ENCODE results near the gene CZIB. TPM values are rescaled to one million over a fixed set of nuclear protein-coding genes. Genes with fewer than 3 reads are reported as not detected.

CZIB gene
- total and polyA plus RNA-seq, 2 of the 13 experiments (the other 11 are each of a cell fraction or from before 2014, with no cell fraction given): 49.2 to 67.0 TPM

GRCh38 chr1:53182111-53182593 lies 38.3 kb downstream of the CZIB start:
- FAIRE-seq: peak; percentile 90
- intact Hi-C loops (cut with micrococcal nuclease; ENCODE audit: unreplicated experiment): loop anchor here (2.0 to 10.0 kb wide), 7 partner anchors 43 to 480 kb away; partner anchors contain the start of gene ECHDC2
- H3K36me3 ChIP-seq (replicated peaks in 1 of 2; ENCODE audit: control insufficient read depth in 1 of 2, insufficient read depth in 2 of 2, low read length in 2 of 2): no peaks in the 10 kb centered on the region
- peak; percentile 78 for DNase-seq (ENCODE audit: low spot score)
- peaks cover 86% of the 10 kb centered on the region for H3K4me1 ChIP-seq (ENCODE audit: insufficient read depth, low read length)
- in situ Hi-C loops (cut with HindIII; ENCODE audit: extremely low pct_ligation_motif_present, low pct_unique_long_range_greater_than_20kb): loop anchor here (5.0 to 10.0 kb wide), 3 partner anchors 55 to 477 kb away; partner anchors contain the start of gene ECHDC2
- H3K9me3 ChIP-seq (ENCODE audit: low read length): no peaks in the 10 kb centered on the region
- no peaks in the 10 kb centered on the region for H3K79me2 ChIP-seq (ENCODE audit: insufficient read depth, low read length)
- peak overlapping the region; percentile 90 for H3K27ac ChIP-seq (ENCODE audit: extremely low read length, insufficient read depth, low read length)
- H4K20me1 ChIP-seq (ENCODE audit: insufficient read depth, low read length): no peaks in the 10 kb centered on the region
- ChIA-PET CTCF (ENCODE audit: low intra/inter-chr PET ratio, low total read pairs) (no interaction called here), POLR2A (interaction anchor here (1.0 to 4.9 kb wide), 12 partner anchors 14 to 92 kb away, joined by 3 to 37 read pairs (median 7); partner anchors contain the start of genes CPT2 and MAGOH)
- 0 out of 5 replicates have a peak, but pooled peaks cover 0 to 4% of the 10 kb centered on the region in 2 experiments for H3K27me3 ChIP-seq (ENCODE audit: control insufficient read depth in 1 of 2, insufficient read depth in 2 of 2, low read length in 2 of 2)
- no peak overlapping the region for H2AFZ ChIP-seq (ENCODE audit: low read length)
- ATAC-seq: peak; percentile 45
- peak overlapping the region; percentile 98 for H3K4me2 ChIP-seq (ENCODE audit: low read depth, low read length)
- 3% methylated on average over 13 of the region's 16 CpGs for WGBS (ENCODE audit: low lambda C conversion rate)
- peak overlapping the region; percentile 79 for H3K9ac ChIP-seq (ENCODE audit: insufficient read depth, low read depth, low read length)
- no TSS peak for BruUV-seq (replicated peaks)
- peak overlapping the region; percentile 5 to 68 (median 41) for H3K4me3 ChIP-seq (replicated peaks in 1 of 3; ENCODE audit: insufficient read depth in 1 of 3, low read depth in 2 of 3, low read length in 3 of 3)
- 0 out of 2 replicates have a peak, but pooled peaks have one; percentile 44 for TF ChIP-seq ZNF142 (CRISPR knock-in tag; IDR thresholded peaks at IDR 0.05)
- TF ChIP-seq MBNL3 (CRISPR knock-in tag; conservative IDR thresholded peaks at IDR 0.05): no peak
- peak; percentile 59; the same call in 1 of the 2 replicates for TF ChIP-seq KDM2A (CRISPR knock-in tag; IDR thresholded peaks at IDR 0.05; ENCODE audit: borderline replicate concordance, low read depth)
- 0 out of 2 replicates have a peak, but pooled peaks have one; percentile 42 for TF ChIP-seq ZFP37 (CRISPR knock-in tag; IDR thresholded peaks at IDR 0.05; ENCODE audit: borderline replicate concordance)
- TF ChIP-seq HIVEP1 (CRISPR knock-in tag; IDR thresholded peaks at IDR 0.05): 0 out of 2 replicates have a peak, but pooled peaks have one; percentile 33
- TF ChIP-seq SALL1 (CRISPR knock-in tag; IDR thresholded peaks at IDR 0.05): peak; percentile 47
- TF ChIP-seq TAF1 (CRISPR knock-in tag; IDR thresholded peaks at IDR 0.05): no peak
- no peak; the same call in 1 of the 2 replicates for TF ChIP-seq FOXO1 (CRISPR knock-in tag; IDR thresholded peaks at IDR 0.05)
- TF ChIP-seq ZNF766 (CRISPR knock-in tag; IDR thresholded peaks at IDR 0.05; ENCODE audit: borderline replicate concordance): no peak
- TF ChIP-seq STAG1 (CRISPR knock-in tag; IDR thresholded peaks at IDR 0.05): peak; percentile 80
- no peak for TF ChIP-seq IKZF1 (IDR thresholded peaks at IDR 0.05)
- TF ChIP-seq ZNF264 (CRISPR knock-in tag; IDR thresholded peaks at IDR 0.05): 0 out of 2 replicates have a peak, but pooled peaks have one; percentile 65
- TF ChIP-seq MXD1 (CRISPR knock-in tag; IDR thresholded peaks at IDR 0.05): 0 out of 2 replicates have a peak, but pooled peaks have one; percentile 52
- no peak; the same call in 1 of the 2 replicates for TF ChIP-seq CBX5 (CRISPR knock-in tag; IDR thresholded peaks at IDR 0.05; ENCODE audit: borderline replicate concordance)
- 0 out of 2 replicates have a peak, but pooled peaks have one; percentile 35 for TF ChIP-seq ZNF331 (CRISPR knock-in tag; IDR thresholded peaks at IDR 0.05)
- TF ChIP-seq NPAS2 (CRISPR knock-in tag; IDR thresholded peaks at IDR 0.05; ENCODE audit: borderline replicate concordance): no peak

All from HepG2 (cell line).